ENCODE data around the gene POLD2.
"Not testable (repeated sequence)": the region's sequence is repeated elsewhere in the genome, so short reads cannot be mapped to it uniquely, and the experiment has no call there.

POLD2 gene

GRCh38 chr7:44123190-44124003 lies at the start of gene POLD2:
POLD2 (minus strand) TSS chr7:44123548; CDS start chr7:44122053, 1,495 bp downstream.
- in situ Hi-C loops (cut with MboI; ENCODE audit: low pct_unique_long_range_greater_than_20kb, low sequenced_read_pairs, unreplicated experiment), result no loop called here
- TF ChIP-seq, protein P1, sequence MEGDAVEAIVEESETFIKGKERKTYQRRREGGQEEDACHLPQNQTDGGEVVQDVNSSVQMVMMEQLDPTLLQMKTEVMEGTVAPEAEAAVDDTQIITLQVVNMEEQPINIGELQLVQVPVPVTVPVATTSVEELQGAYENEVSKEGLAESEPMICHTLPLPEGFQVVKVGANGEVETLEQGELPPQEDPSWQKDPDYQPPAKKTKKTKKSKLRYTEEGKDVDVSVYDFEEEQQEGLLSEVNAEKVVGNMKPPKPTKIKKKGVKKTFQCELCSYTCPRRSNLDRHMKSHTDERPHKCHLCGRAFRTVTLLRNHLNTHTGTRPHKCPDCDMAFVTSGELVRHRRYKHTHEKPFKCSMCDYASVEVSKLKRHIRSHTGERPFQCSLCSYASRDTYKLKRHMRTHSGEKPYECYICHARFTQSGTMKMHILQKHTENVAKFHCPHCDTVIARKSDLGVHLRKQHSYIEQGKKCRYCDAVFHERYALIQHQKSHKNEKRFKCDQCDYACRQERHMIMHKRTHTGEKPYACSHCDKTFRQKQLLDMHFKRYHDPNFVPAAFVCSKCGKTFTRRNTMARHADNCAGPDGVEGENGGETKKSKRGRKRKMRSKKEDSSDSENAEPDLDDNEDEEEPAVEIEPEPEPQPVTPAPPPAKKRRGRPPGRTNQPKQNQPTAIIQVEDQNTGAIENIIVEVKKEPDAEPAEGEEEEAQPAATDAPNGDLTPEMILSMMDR (IDR thresholded peaks at IDR 0.05; ENCODE audit: extremely low read depth, insufficient read depth, missing control alignments), result no peak

DNA sequence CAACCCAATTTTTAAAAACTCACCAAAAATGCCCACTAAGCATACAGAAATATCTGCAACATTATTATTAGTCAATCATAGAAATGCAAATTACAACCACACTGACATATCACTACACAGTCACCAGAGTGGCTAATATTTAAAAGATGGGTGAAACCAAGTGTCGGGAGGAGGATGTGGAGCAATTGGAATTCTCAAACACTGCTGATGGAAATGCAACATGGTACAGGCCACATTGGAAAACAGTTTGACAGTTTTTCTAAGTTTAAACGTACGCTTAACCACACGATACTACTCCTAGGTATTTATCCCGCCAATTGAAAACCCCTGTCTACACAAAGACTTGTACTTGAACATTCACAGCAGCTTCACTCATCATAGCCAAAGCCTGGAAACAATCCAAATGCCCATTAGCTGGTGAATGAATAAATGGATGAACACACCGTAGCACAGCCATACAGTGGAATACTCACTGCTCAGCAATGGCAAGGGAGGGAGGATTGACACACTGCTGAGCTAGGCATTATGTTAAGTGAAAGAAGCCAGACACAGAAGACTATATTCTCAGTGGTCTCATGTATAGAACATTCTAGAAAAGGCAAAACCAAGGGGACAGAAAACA lies 49.6 kb upstream of the POLD2 start:
- DNase-seq (ENCODE audit: low spot score), result no peak
- in situ Hi-C loops (cut with MboI; ENCODE audit: low pct_unique_long_range_greater_than_20kb, low sequenced_read_pairs, unreplicated experiment), result no loop called here
- TF ChIP-seq, protein P1 (IDR thresholded peaks at IDR 0.05; ENCODE audit: extremely low read depth, insufficient read depth, missing control alignments), result no peak

More at GRCh38 chr7:44123190-44124003, at the start of gene POLD2:
- peak; percentile 100 for DNase-seq (ENCODE audit: low spot score)

DNA sequence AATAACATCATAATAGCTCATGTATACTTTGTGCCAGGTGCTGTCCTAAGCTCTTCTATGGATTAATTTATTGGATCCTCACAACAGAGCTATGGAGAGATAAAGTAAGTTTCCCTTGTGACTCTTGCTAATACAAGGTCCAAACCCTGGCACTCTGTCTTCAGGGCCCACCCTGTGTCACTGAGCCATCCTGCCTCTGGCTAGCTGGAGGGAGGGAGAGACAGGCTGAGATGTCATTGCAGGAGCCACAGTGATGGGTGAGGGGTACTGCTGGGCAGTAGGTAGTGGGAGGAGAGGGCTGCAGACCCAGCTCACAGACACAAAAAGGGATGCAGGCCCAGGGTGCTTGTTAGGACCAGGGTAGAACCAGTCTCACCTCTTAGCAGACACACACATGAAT lies 49.0 kb upstream of the POLD2 start:
- TF ChIP-seq, protein P1 (IDR thresholded peaks at IDR 0.05; ENCODE audit: extremely low read depth, insufficient read depth, missing control alignments), result no peak
- in situ Hi-C loops (cut with MboI; ENCODE audit: low pct_unique_long_range_greater_than_20kb, low sequenced_read_pairs, unreplicated experiment), result no loop called here
- DNase-seq (ENCODE audit: low spot score), result no peak

- in situ Hi-C loops (cut with MboI; ENCODE audit: low pct_unique_long_range_greater_than_20kb, low sequenced_read_pairs, unreplicated experiment), result not testable (repeated sequence)
These were observed 48.6 kb upstream of the POLD2 start for GRCh38 chr7:44171901-44172300.

GRCh38 chr7:44167920-44168319 lies 44.6 kb upstream of the POLD2 start:
- in situ Hi-C loops (cut with MboI; ENCODE audit: low pct_unique_long_range_greater_than_20kb, low sequenced_read_pairs, unreplicated experiment), result no loop called here
- no peak for DNase-seq (ENCODE audit: low spot score)
- TF ChIP-seq, protein P1 (IDR thresholded peaks at IDR 0.05; ENCODE audit: extremely low read depth, insufficient read depth, missing control alignments), result no peak

More at GRCh38 chr7:44171901-44172300, 48.6 kb upstream of the POLD2 start:
- DNase-seq (ENCODE audit: low spot score), result not testable (repeated sequence)

- DNase-seq (ENCODE audit: low spot score), result no peak
- in situ Hi-C loops (cut with MboI; ENCODE audit: low pct_unique_long_range_greater_than_20kb, low sequenced_read_pairs, unreplicated experiment), result no loop called here
- TF ChIP-seq, protein P1 (IDR thresholded peaks at IDR 0.05; ENCODE audit: extremely low read depth, insufficient read depth, missing control alignments), result no peak
These were observed 40.2 kb upstream of the POLD2 start for GRCh38 chr7:44163591-44163990.

DNA sequence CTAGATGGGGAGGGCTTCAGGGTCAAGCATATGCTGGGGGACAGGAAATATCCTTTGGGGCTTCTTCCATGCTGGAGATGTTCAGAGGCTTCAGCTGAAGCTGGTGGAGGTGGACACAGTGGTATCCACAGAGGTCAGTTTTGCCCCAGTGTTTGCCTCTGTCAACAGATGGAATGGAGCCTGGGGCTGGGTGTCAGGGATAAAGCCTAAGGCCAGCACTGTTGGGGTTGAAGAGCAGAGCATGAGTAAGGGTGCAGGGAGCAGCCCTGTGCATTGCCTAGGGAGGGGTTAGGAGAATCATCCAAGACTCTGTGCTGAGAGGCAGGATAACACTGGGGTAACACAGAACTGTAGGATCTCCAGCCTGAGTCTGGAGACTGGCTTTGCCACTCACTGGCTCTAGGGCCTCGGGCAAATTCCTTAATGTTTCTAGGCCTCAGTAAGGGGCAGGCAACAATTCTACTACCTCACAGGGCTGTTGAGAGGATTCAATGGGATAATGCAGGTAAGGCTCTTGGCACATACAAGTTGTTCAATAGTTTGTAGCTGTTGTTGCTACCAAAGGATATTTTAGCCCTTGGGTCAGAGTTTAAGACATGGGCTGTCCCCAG lies 39.5 kb upstream of the POLD2 start:
- TF ChIP-seq, protein P1 (IDR thresholded peaks at IDR 0.05; ENCODE audit: extremely low read depth, insufficient read depth, missing control alignments), result no peak
- DNase-seq (ENCODE audit: low spot score), result no peak
- in situ Hi-C loops (cut with MboI; ENCODE audit: low pct_unique_long_range_greater_than_20kb, low sequenced_read_pairs, unreplicated experiment), result no loop called here
